Suppressor macrophage (primary cell): ENCODE data around the gene SSBP3.
A peak's percentile ranks its signal among the peaks of the same experiment; 100 is the strongest.
"Not testable (repeated sequence)": the region's sequence is repeated elsewhere in the genome, so short reads cannot be mapped to it uniquely, and the experiment has no call there.

ENCODE experiments used
- DNase-seq, 4 experiments: peaks; one replicate each; pipeline ENCODE4 v3.0.0-alpha.2; 2020 to 2022

The SSBP3 gene

GRCh38 chr1:54347955-54348699 lies 58.1 kb downstream of the SSBP3 start:
- DNase-seq = no peak

- DNase-seq = no peak
Observed at GRCh38 chr1:54347261-54347954, 58.8 kb downstream of the SSBP3 start.

- not testable (repeated sequence) for DNase-seq
Observed at GRCh38 chr1:54345548-54345947, 60.6 kb downstream of the SSBP3 start.

DNA sequence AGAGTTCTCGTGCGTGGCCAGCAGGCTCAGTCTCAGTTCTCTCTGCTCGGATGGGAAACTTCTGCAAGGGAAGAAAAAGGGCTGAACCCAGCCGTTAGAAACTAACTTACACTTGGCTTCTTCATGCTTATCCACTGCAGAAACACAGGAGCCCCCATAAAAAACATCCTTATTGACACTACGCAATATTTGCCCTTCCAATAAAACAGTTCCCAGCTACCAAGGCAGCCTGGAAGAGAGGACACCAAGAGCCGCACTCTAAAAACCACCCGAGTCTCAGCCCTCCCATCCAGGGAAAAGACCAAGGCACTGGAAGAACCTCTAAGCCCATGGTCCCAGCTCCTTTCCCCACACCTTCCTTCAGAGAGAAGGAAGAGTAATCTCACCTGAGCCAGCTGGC lies 61.1 kb downstream of the SSBP3 start:
- no peak for DNase-seq

- no peak for DNase-seq
Observed at GRCh38 chr1:54342742-54343687, 63.2 kb downstream of the SSBP3 start.

- no peak for DNase-seq
Observed at GRCh38 chr1:54342288-54342687, 63.9 kb downstream of the SSBP3 start.

- DNase-seq = no peak
Observed at GRCh38 chr1:54341763-54342162, 64.4 kb downstream of the SSBP3 start.

GRCh38 chr1:54340878-54341277 lies 65.3 kb downstream of the SSBP3 start:
- DNase-seq = no peak

GRCh38 chr1:54340434-54340833 lies 65.8 kb downstream of the SSBP3 start:
- no peak for DNase-seq

DNA sequence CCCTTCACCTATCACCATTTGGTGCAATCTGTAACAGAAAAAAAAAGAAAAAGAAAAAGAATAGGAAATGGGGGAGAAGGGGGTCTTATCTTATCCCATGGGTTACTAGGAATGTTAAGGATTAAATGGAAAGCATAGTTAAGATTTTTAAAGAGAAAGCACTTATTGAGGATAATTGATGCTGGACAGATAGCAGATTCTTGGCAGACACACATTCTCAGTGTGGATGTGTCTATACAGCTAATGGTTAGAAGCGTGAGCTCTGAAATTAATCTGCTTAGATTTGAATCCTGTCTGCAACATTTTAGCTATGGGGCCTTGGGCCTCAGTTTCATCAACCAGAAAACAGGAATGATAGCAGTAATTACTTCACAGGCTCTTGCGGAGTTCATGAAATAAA lies 67.1 kb downstream of the SSBP3 start:
- DNase-seq = no peak

- no peak for DNase-seq
Observed at GRCh38 chr1:54338464-54338863, 67.7 kb downstream of the SSBP3 start.

GRCh38 chr1:54337928-54338327 lies 68.3 kb downstream of the SSBP3 start:
- DNase-seq = peak in 1 of 4 experiments; percentile 44

DNA sequence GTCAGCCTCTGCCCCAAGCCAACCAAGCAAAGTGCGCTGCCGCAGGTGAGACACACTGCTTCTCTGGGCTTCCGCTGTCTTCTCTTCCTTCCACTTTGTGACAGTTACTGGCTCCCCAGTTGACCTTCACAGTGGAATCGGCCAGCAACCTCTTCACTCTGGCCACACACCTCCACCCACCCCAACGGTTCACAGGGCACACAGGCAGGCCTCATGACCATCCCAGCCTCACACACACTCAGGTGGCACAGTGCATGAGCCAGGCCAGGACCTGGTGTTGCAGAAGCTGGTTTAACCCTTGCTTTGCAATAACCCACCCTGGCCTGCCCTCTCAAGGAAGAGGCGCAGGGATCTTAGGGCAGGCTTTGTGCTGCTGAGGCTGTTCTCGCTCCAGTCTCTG lies 69.2 kb downstream of the SSBP3 start:
- no peak for DNase-seq

DNA sequence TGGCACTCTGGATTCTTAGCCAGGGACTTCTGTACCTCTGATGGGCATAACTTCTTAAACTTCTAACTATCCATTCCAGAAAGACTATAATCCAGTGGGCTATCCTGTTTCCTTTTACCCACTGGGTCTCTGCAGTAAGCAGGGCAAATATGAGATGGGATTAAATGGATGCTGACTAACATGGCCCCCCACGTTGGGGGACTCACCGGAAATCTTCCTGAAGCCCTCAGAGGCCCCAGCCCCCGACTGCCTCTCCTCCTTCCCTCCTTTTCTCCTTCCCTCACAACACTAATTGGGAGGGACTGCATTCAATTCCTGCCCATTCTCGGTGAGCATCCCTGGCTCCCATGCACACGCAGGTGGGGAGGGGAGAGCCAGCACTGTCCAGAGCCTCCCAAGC lies 70.1 kb downstream of the SSBP3 start:
- no peak for DNase-seq

GRCh38 chr1:54335755-54336108 lies 70.5 kb downstream of the SSBP3 start:
- DNase-seq = no peak

DNA sequence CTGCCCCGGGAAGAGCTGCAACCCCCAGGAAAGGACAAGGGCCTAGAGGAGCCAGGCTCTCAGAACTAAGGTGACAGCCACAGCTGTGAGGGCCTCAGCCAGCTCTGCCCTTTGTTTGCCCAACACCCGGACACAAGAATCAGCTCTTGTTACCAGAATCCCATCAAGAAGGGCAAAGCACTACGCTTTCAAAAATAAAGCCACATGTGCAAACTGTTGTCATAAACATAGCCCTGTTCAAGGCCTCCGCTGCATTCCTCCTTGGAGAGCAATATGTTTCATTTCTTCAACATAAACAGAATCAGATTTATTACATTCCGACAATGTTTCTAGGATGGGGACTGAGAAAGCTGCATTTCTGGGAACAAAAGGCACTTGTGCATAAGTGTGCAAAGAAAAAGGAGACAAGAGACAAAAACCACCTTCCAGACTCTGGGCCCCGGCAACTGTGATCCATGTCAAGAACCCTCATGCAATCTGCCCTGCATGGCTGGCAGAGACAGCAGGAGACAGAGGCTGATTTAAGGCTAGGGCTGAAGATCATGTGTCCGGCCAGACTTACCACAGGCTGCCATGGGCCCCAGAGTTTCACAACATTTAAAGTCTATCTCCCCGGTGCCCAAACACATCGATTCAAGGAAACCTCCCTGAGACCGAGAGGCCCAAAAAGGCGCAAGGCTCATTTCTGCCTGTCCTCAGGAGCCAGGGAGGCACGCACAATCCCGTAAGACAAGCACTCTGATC lies 71.0 kb downstream of the SSBP3 start:
- peak in 1 of 4 experiments; percentile 29 for DNase-seq

- no peak for DNase-seq
Observed at GRCh38 chr1:54332781-54333585, 73.2 kb downstream of the SSBP3 start.

DNA sequence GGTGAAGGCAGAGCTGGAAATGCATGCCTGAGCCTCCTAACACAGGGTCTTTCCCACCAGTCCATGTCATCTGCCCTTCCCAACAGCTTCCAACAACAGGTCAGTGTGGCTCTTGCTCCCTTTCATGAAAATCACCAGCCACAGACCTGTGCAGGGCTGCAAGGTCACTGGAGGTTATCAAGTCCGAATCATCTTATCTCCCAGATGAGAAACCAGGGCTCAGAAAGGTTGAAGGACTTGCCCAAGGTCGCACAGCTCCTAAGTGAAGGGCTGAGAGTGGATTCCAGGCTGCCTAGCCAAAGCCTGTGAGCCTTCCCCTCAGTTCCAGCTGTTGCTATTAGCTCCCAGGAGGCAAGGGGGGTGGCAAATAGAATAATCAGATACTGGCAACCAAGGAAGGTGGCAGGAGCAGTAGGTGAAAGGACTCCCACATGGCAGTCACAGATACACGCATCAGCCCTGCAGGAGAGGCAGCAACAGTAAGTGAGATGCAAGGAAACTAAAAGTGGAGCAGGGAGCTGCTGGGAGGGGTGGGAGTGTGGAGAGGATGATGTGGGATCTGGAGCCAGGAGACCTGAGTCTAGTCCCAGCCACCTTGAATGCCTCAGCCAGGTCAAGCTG lies 74.2 kb downstream of the SSBP3 start:
- no peak for DNase-seq

DNA sequence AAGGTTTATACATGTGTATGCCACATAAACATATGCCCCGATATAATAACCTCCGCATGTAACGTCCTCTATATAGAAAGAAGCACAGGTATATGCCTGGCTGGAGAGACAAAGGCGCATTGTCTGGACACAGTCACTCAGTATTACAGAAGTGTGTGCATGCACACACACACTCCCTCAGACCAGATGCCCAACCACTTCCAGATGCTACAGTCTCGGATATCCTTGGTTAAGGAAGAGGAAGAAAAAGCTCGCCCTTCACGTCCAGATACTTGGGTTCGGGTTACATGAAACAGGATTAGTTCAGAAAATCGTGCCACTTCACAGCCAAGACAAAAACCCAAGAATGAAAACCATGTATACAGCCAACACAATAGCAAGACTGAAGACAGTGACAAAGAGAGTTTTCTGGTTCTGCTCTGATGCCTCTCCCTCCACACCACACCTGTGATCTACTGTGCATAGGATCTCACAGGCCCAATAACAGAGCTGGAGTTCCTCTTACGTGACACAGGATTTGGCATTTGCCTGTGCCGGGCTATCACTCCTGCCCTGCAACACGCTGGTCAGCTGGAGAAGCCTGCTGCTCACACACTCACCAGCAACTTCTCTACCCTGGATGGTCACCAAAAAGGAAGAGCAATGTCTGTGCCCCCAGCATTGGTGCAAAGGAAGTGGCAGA lies 75.0 kb downstream of the SSBP3 start:
- DNase-seq = peak in 3 of 4 experiments; percentile 14 to 20 (median 15)

- no peak for DNase-seq
Observed at GRCh38 chr1:54329312-54330003, 76.7 kb downstream of the SSBP3 start.
